Esophagus (tissue), 2 donors: ENCODE results near the gene BNC2. TPM values are rescaled to one million over a fixed set of nuclear protein-coding genes. Genes with fewer than 3 reads are reported as not detected.

ENCODE experiments used
- H3K27ac ChIP-seq, 2 donors: one replicate each; pipeline ENCODE4 v1.5.1; 2013; ENCODE audit warnings: low read depth in 2 of 2, mild to moderate bottlenecking in 2 of 2, inconsistent platforms in 1 of 2, low read length in 1 of 2, moderate library complexity in 1 of 2
- H3K27me3 ChIP-seq, 2 donors: one replicate each; pipeline ENCODE4 v1.6.1; 2013; ENCODE audit warnings: low read length in 2 of 2, control low read depth in 1 of 2, mild to moderate bottlenecking in 1 of 2; ENCODE audit not compliant: insufficient read depth in 2 of 2, control insufficient read depth in 1 of 2
- H3K36me3 ChIP-seq, 2 donors: one replicate each; pipeline ENCODE4 v1.6.1; 2013; ENCODE audit warnings: low read length in 1 of 2; ENCODE audit not compliant: control insufficient read depth in 2 of 2, insufficient read depth in 2 of 2
- H3K4me1 ChIP-seq, 2 donors: one replicate each; pipeline ENCODE4 v1.6.1; 2013; ENCODE audit warnings: low read length in 1 of 2; ENCODE audit not compliant: control insufficient read depth in 2 of 2, insufficient read depth in 2 of 2
- H3K4me3 ChIP-seq, 2 donors: one replicate each; pipeline ENCODE4 v1.5.1; 2013; ENCODE audit warnings: low read length in 2 of 2, mild to moderate bottlenecking in 2 of 2, low read depth in 1 of 2, moderate library complexity in 1 of 2
- H3K9me3 ChIP-seq, 2 donors: one replicate each; pipeline ENCODE4 v1.6.1; 2013; ENCODE audit warnings: mild to moderate bottlenecking in 2 of 2, low read depth in 1 of 2, low read length in 1 of 2, moderate library complexity in 1 of 2; ENCODE audit not compliant: control insufficient read depth in 2 of 2, insufficient read depth in 1 of 2
- WGBS, 2 donors: extraction: QIAGEN DNeasy Blood & Tissue Kit; methylation state at CpG; one replicate each; pipeline ENCODE4 v1.1.7; 2013; 5-methylcytosine and 5-hydroxymethylcytosine counted together
- polyA plus RNA-seq, 2 donors: library from polyadenylated mRNA; stranded (reverse); fragments of 200-250 nt; gene quantifications; one replicate each; pipeline ENCODE4 v1.2.3, GENCODE V29; 2013
- donor health status: healthy with polysubstance abuse.
- donor health status: Bipolar disorder and iron deficiency.

The BNC2 gene
- polyA plus RNA-seq, 2 donors, result 1.1 to 1.6 TPM

DNA sequence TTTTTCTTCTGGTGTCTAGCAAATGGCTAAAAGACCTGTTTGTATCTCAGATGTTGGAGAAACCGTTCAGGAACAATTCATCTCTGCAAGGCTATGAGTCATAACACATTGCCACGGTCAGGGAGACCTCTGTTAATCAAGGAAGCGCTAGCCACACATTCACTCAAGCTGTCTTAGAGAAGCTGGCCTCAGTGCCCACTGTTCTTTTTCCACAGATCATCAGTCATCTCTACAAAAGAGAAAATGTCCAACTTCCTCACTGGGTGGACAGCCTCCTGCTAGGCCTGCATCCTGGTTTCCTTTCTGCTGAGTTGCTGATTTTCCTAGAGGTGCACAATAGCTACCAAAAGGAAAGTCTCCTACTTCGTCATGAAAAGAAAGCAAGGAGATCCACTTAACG lies 360.5 kb downstream of the BNC2 start:
- H3K27me3 ChIP-seq, result no peaks in the 10 kb centered on the region
- H3K4me3 ChIP-seq, result no peak overlapping the region
- no peaks in the 10 kb centered on the region for H3K4me1 ChIP-seq
- H3K27ac ChIP-seq, result no peak overlapping the region
- 58 to 60% methylated on average over 5 of the region's 5 CpGs for WGBS, 2 donors
- H3K9me3 ChIP-seq, result no peaks in the 10 kb centered on the region
- H3K36me3 ChIP-seq, result no peaks in the 10 kb centered on the region

GRCh38 chr9:16505199-16505598 lies 365.3 kb downstream of the BNC2 start:
- H3K4me3 ChIP-seq, result no peak overlapping the region
- no peaks in the 10 kb centered on the region for H3K4me1 ChIP-seq
- H3K36me3 ChIP-seq, result no peaks in the 10 kb centered on the region
- WGBS, 2 donors, result 21 to 31% methylated on average over 2 of the region's 2 CpGs
- no peaks in the 10 kb centered on the region for H3K27me3 ChIP-seq
- H3K9me3 ChIP-seq, result no peaks in the 10 kb centered on the region
- no peak overlapping the region for H3K27ac ChIP-seq

DNA sequence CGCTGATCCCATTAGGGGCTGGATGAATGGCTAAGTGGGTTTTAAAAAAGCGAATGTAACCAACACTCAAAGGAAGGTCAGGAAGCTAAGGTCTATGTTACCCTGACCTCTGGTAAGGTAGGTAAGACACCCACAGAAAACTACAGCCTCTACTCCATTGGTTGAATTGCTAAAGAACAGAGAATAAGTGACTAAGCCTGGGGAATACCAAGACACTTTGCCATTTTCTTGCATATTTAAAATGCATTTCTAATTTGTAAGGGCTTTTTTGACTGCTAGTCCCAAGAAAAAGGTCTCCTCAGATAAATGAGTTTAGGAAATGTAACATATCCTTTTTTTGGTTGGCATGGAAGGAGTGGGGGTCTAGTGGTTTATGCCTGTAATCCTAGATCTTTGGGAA lies 368.7 kb downstream of the BNC2 start:
- H3K4me1 ChIP-seq, result no peaks in the 10 kb centered on the region
- H3K27ac ChIP-seq, result no peak overlapping the region
- H3K4me3 ChIP-seq, result no peak overlapping the region
- WGBS, 2 donors, result 92 to 94% methylated on average over 2 of the region's 2 CpGs
- H3K36me3 ChIP-seq, result no peaks in the 10 kb centered on the region
- no peaks in the 10 kb centered on the region for H3K27me3 ChIP-seq
- H3K9me3 ChIP-seq, result no peaks in the 10 kb centered on the region

DNA sequence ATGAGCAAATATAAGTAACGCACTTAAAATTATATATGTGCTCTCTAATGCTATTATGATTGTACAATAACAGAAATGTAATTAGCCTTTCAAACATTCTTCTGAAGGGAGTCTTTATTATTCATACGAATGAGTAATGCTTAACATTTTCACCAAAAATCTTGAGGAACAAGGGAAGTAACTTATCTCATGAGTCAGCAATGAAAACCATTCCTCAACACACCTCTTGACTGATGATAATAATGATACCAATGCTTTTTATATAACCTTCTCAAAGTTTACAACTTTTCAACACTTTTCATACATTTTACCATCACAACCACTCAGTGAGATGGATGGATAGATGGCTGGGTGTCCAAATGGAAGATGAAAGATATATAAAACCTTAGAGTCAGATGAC lies 369.3 kb downstream of the BNC2 start:
- H3K4me3 ChIP-seq, result no peak overlapping the region
- H3K27me3 ChIP-seq, result no peaks in the 10 kb centered on the region
- no peaks in the 10 kb centered on the region for H3K4me1 ChIP-seq
- H3K9me3 ChIP-seq, result no peaks in the 10 kb centered on the region
- no peak overlapping the region for H3K27ac ChIP-seq
- WGBS, 2 donors, result 70 to 76% methylated on average over 2 of the region's 2 CpGs
- H3K36me3 ChIP-seq, result no peaks in the 10 kb centered on the region

- H3K27ac ChIP-seq, result no peak overlapping the region
- no peaks in the 10 kb centered on the region for H3K27me3 ChIP-seq
- H3K36me3 ChIP-seq, result no peaks in the 10 kb centered on the region
- no peaks in the 10 kb centered on the region for H3K4me1 ChIP-seq
- no peak overlapping the region for H3K4me3 ChIP-seq
- H3K9me3 ChIP-seq, result no peaks in the 10 kb centered on the region
- 90 to 91% methylated on average over 2 of the region's 2 CpGs for WGBS, 2 donors
These were observed 370.1 kb downstream of the BNC2 start for GRCh38 chr9:16500386-16500785.

DNA sequence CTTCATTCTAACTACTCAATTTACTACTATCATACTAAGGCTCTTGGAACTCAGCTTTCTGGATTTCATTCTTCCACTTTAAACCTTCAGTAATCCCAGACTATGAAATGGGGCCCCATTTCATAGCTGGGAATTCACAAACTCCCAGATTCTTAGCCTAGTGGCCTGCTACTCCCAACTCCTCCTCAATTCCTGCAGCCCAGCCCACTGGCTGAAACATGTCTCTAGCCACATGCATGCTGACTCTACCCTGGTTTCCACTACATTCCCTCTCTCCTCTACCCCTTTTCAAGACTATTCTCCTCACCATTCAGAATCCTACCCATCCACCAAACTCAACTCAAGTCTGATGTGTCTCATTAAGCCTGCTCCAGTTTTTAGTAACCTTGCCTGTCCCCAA lies 370.6 kb downstream of the BNC2 start:
- Histone ChIP-seq H3K27me3 (no peaks in the 10 kb centered on the region), H3K9me3 (no peaks in the 10 kb centered on the region), H3K36me3 (no peaks in the 10 kb centered on the region), H3K4me1 (no peaks in the 10 kb centered on the region), H3K4me3 (no peak overlapping the region), H3K27ac (no peak overlapping the region)

GRCh38 chr9:16496908-16497307 lies 373.6 kb downstream of the BNC2 start:
- Histone ChIP-seq H3K9me3 (no peaks in the 10 kb centered on the region), H3K27me3 (no peaks in the 10 kb centered on the region), H3K4me3 (no peak overlapping the region), H3K27ac (no peak overlapping the region), H3K4me1 (no peaks in the 10 kb centered on the region), H3K36me3 (no peaks in the 10 kb centered on the region)
- WGBS, 2 donors, result 96 to 97% methylated on average over 2 of the region's 2 CpGs

GRCh38 chr9:16487915-16488314 lies 382.6 kb downstream of the BNC2 start:
- H3K4me1 ChIP-seq, result no peaks in the 10 kb centered on the region
- H3K36me3 ChIP-seq, result no peaks in the 10 kb centered on the region
- H3K27ac ChIP-seq, result no peak overlapping the region
- no peaks in the 10 kb centered on the region for H3K27me3 ChIP-seq
- no peaks in the 10 kb centered on the region for H3K9me3 ChIP-seq
- H3K4me3 ChIP-seq, result no peak overlapping the region
- WGBS, 2 donors, result 72 to 85% methylated on average over 7 of the region's 7 CpGs

DNA sequence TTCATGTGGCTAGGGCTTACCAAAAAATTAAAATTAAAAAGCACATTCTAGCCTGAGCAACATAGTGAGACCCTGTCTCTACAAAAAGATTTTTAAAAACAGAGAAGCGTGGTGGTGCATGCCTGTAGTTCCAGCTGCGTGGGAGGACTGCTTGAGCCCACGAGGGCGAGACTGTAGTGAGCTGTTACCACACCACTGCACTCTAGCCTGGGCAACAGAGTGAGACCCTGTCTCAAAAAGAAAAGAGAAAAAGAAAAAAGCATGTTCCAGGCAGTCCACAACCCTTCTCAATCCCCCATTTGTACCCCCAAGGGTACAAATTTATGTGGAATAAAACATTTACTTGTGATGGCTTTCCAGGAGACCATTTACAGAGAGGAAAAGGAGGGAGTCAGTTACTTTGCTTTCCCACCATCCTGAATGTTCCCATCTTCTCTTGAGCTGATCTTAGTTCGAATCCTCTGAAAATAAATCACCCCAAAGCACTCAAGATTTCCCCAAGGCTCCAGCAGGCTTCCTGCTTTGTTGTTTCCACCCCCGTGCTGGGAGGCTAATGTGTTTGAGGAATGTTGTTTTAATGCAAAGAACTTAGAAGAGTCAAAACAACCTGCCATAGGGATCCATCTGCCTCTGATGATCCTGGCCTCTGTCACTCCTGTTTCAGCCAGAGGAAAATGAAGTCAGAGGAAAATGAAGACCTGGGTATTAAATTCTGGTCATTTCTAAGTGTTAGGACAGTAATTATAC lies 384.7 kb downstream of the BNC2 start:
- no peaks in the 10 kb centered on the region for H3K4me1 ChIP-seq
- no peaks in the 10 kb centered on the region for H3K36me3 ChIP-seq
- H3K27ac ChIP-seq, result no peak overlapping the region
- H3K4me3 ChIP-seq, result no peak overlapping the region
- H3K27me3 ChIP-seq, result no peaks in the 10 kb centered on the region
- WGBS, 2 donors, result 79 to 83% methylated on average over 6 of the region's 6 CpGs
- H3K9me3 ChIP-seq, result no peaks in the 10 kb centered on the region

DNA sequence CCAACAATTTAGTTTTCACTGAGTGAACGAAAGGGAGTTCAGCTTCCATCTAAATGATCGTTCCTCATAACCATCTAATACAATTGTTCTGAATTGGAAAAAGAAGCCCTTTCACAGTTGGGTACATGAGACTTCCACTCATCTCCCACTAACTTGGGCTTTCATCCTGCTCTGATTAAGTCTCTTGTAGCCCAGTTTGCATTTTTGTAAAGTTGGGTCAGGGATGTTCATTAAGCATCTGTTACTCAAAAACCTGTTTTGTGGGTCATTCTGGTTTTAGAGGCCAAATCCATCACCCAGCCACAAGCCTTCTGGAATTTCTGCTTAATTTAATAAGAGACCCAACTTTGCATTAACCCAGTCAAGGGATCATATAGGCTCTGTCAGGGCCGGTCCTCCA lies 385.3 kb downstream of the BNC2 start:
- no peaks in the 10 kb centered on the region for H3K4me1 ChIP-seq
- no peaks in the 10 kb centered on the region for H3K27me3 ChIP-seq
- no peak overlapping the region for H3K4me3 ChIP-seq
- H3K36me3 ChIP-seq, result no peaks in the 10 kb centered on the region
- WGBS, 2 donors, result 77 to 80% methylated on average over 3 of the region's 3 CpGs
- H3K9me3 ChIP-seq, result no peaks in the 10 kb centered on the region
- no peak overlapping the region for H3K27ac ChIP-seq
